GM10248 (cell line): ENCODE results near the gene NAA25.

Source experiments
- CTCF ChIA-PET: fragments of 300-600 bp; sonication (Branson Sonifier 250); formaldehyde crosslinking; extraction: SDS; loops from one replicate; lab custom pipeline; 2021; ENCODE audit warnings: antibody characterized with exemption; lab: Yijun Ruan, JAX
- POLR2A ChIA-PET: fragments of 350-650 bp; sonication (Branson Sonifier 250); formaldehyde crosslinking; extraction: SDS; loops from one replicate; lab custom pipeline; 2020; ENCODE audit warnings: antibody characterized with exemption; lab: Yijun Ruan, JAX
- DNase-seq: peaks from one replicate; pipeline ENCODE4 v3.0.0; 2012; ENCODE audit errors: extremely low spot score
- CTCF ChIP-seq: IDR thresholded peaks from 2 replicates; pipeline ENCODE4 v1.5.1; 2012; ENCODE audit warnings: mild to moderate bottlenecking, low read depth; ENCODE audit errors: extremely low read depth, missing control alignments, control extremely low read depth

Gene NAA25

DNA sequence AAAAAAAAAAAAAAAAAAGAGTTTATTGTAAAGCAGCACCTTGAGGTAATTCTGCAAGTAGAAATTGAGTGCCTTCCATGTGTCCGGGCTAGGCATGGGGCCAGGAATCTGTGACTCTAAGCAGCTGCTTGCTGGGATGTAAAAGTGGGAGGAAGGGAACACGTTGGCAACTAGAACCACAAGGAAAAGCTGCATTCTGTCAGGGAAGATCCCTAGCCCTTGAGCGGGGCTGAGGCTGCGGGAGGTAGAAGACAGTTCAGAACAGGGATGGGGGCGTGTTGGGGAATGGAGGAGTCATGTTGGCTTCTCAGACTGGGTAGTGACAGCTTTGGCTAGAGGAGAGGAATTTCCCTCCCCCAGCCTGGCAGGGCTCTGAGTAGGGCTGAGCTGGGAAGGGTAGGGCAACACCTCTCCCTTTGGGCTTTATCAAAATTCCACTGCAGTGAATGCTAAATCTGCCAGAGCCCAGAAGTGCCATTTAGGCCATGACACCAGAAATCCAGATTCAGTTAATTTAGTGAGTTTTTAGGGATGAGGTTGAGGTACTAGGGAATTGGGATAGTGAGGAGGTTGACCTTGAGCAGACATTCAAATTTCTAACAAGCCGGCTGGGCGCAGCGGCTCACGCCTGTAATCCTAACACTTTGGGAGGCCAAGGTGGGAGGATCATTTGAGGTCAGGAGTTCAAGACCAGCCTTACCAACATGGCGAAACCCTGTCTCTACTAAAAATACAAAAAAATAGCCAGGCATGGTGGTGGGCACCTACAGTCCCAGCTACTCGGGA lies 13.4 kb upstream of the NAA25 start:
- no peak for TF ChIP-seq CTCF
- CTCF ChIA-PET = interaction anchor here (0.7 to 2.0 kb wide), 3 partner anchors 10 to 14 kb away, joined by 3 to 4 read pairs (median 3); no protein-coding TSS in a partner anchor
- POLR2A ChIA-PET = no interaction called here
- no peak for DNase-seq

DNA sequence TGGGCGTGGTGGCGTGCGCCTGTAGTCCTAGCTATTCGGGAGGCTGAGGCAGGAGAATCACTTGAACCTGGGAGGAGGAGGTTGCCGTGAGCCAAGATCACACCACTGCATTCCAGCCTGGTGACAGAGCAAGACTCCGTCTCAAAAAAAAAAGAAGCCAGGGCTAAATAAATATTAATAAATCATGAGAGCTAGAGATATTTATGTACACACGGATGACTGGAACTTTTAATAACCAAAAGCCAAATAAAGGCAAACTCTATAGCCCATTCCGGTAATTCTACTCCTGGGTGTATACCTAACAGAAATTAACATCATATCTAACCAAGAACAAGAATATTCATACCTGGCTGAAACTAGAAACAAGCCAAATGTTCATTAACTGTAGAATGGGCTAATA lies 9.1 kb upstream of the NAA25 start:
- no peak for TF ChIP-seq CTCF
- POLR2A ChIA-PET = interaction anchor here (2.1 kb wide), 1 partner anchor 8 kb away, joined by 11 read pairs; the partner anchor contains the start of gene TRAFD1
- no peak for DNase-seq
- CTCF ChIA-PET = interaction anchor here (1.0 to 1.2 kb wide), 2 partner anchors 10 to 14 kb away, joined by 3 to 4 read pairs; no protein-coding TSS in a partner anchor

DNA sequence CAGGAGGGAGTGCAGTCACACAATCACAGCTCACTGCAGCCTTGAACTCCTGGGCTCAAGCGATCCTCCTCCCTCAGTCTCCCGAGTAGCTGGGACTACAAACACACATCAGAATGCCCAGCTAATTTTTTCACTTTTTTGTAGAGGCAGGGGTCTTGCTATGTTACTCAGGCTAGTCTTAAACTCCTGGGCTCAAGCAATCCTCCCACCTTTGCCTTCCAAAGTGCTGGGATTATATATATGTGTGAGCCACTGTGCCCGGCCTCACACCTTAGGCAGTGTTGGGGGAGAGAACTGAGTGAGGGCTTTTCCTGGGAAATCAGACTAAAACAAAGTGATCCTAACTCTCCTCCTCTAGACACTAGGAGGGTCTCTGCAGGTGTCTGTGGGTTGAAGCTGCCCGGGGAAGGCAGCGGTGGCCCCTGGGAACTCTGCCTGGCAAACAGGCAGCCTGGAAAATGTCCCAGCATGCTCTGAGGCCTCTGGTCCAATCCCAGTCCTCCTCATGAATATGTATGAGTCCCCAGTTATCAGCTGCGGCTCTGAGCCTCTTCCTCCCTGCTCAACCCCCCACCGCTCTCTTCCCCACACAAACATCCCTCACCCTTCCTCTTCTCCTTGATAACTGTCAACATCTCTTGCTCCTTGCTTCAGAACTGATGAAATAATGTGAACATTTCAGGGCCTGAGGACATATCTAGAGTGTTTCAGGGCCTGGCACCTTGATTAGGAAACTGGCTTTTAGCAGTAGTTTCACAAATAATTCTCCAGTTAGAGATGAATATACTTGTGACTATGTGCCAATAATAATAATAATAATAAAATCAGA lies 7.9 kb upstream of the NAA25 start:
- TF ChIP-seq CTCF = no peak
- POLR2A ChIA-PET = interaction anchor here (2.1 kb wide), 1 partner anchor 9 kb away, joined by 11 read pairs; the partner anchor contains the start of gene TRAFD1
- peak; percentile 46 for DNase-seq
- CTCF ChIA-PET = interaction anchor here (1.0 to 1.2 kb wide), 3 partner anchors 9 to 15 kb away, joined by 3 to 5 read pairs (median 4); partner anchors contain the start of gene TRAFD1

DNA sequence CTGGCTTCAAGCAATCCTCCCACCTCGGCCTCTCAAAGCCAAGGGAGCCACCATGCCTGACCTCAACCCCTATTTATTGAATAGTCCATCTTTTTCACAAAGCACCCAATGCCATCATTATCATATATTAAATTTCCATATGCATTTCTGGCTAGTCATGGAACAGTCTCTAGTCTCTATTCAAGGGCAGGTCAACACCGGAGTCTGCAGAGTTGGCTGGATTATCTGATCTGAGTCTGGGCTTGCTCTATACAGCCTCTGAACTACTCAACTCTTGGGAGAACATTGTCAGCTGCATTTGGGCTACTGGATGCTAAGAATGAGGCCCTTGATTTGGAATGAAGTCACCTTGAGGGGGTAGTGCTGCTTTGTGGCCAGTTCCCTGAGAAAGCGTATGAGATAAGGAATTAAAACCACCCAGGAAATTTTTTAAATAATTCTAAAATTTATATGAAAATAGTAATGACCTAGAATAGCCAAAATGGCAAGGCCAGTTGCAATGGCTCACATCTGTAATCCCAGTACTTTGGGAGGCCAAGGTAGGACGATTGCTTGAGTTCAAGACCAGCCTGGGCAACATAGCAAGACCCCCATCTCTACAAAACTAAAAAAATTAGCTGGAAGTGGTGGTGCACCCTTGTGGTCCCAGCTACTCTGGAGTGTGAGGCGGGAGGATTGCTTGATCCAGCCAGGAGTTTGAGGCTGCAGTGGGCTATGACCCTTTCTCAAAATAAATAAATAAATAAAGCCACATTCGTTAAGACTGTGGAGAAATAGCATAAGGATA lies 6.9 kb upstream of the NAA25 start:
- ChIA-PET CTCF (no interaction called here), POLR2A (interaction anchor here (2.1 kb wide), 1 partner anchor 10 kb away, joined by 11 read pairs; the partner anchor contains the start of gene TRAFD1)
- TF ChIP-seq CTCF = no peak
- DNase-seq = no peak

- no peak for TF ChIP-seq CTCF
- ChIA-PET CTCF (interaction anchor here (1.1 to 2.7 kb wide), 4 partner anchors 11 to 87 kb away, joined by 3 to 10 read pairs (median 4); partner anchors contain the start of gene TRAFD1), POLR2A (no interaction called here)
- DNase-seq = no peak
Observed at GRCh38 chr12:112112409-112113133, 4.0 kb upstream of the NAA25 start.
